Caco-2 (cell line): ENCODE results near the gene MGAM2. TPM values are rescaled to one million over a fixed set of nuclear protein-coding genes. Genes with fewer than 3 reads are reported as not detected.

Experiments used
- BruUV-seq: library from RNA; stranded (reverse); fragments of 400-500 nt; replicated peaks from 2 replicates; lab custom pipeline; 2021; lab: Mats Ljungman, UMichigan
- CTCF ChIA-PET: fragments of 300-600 bp; sonication (Branson Sonifier 250); formaldehyde crosslinking; loops from one replicate; lab custom pipeline; 2022; ENCODE audit warnings: antibody characterized with exemption; lab: Charles Lee
- POLR2A ChIA-PET: fragments of 300-600 bp; sonication (Branson Sonifier 250); formaldehyde crosslinking; loops from one replicate; lab custom pipeline; 2022; ENCODE audit warnings: antibody characterized with exemption; lab: Charles Lee
- DNase-seq, 2 experiments: peaks; one replicate each; pipeline versions ENCODE4 v3.0.0 to v3.0.0-alpha.2; 2020 to 2022
- H3K27me3 ChIP-seq: replicated peaks from 2 replicates; pipeline ENCODE4 v1.6.0; 2011; ENCODE audit warnings: low read length; ENCODE audit not compliant: control insufficient read depth, insufficient read depth
- H3K36me3 ChIP-seq: 2 replicates; pipeline ENCODE4 v1.5.1; 2011; ENCODE audit warnings: low read length; ENCODE audit not compliant: control insufficient read depth, insufficient read depth
- H3K4me1 ChIP-seq: fragments of 250-450 bp; sonication (Bioruptor Pico); 2 replicates; pipeline ENCODE4 v1.5.1; 2020; ENCODE audit warnings: mild to moderate bottlenecking
- H3K4me3 ChIP-seq: 2 replicates; pipeline ENCODE4 v1.5.1; 2011; ENCODE audit warnings: low read depth, mild to moderate bottlenecking, control low read depth, low read length
- H3K9me3 ChIP-seq: fragments of 250-450 bp; sonication (Bioruptor Pico); 2 replicates; pipeline ENCODE4 v1.5.1; 2020; ENCODE audit warnings: mild to moderate bottlenecking, moderate library complexity
- H3K27ac Mint-ChIP-seq: one replicate; pipeline ENCODE4 v1.8.0; 2022; ENCODE audit warnings: mixed read lengths; ENCODE audit not compliant: unreplicated experiment
- H3K27me3 Mint-ChIP-seq: one replicate; pipeline ENCODE4 v1.8.0; 2022; ENCODE audit warnings: mixed read lengths; ENCODE audit not compliant: insufficient read depth, unreplicated experiment
- H3K36me3 Mint-ChIP-seq: one replicate; pipeline ENCODE4 v1.8.0; 2022; ENCODE audit warnings: mild to moderate bottlenecking, mixed read lengths; ENCODE audit not compliant: insufficient read depth, unreplicated experiment
- H3K4me1 Mint-ChIP-seq: one replicate; pipeline ENCODE4 v1.8.0; 2022; ENCODE audit warnings: low read depth, mixed read lengths; ENCODE audit not compliant: unreplicated experiment
- H3K4me3 Mint-ChIP-seq: one replicate; pipeline ENCODE4 v1.8.0; 2022; ENCODE audit warnings: mild to moderate bottlenecking, moderate library complexity, mixed read lengths; ENCODE audit not compliant: unreplicated experiment
- H3K9me3 Mint-ChIP-seq: one replicate; pipeline ENCODE4 v1.8.0; 2022; ENCODE audit warnings: mixed read lengths; ENCODE audit not compliant: unreplicated experiment
- CTCF ChIP-seq, 2 experiments: fragments of 200-600 bp in 1 of 2; IDR thresholded peaks; 1 replicate in 1 of 2; 2 replicates in 1 of 2; pipeline versions ENCODE4 v1.5.1 to v1.8.0; 2011 to 2022; ENCODE audit warnings: antibody characterized with exemption in 1 of 2, control low read depth in 1 of 2, inconsistent platforms in 1 of 2, low read depth in 1 of 2, low read length in 1 of 2, mild to moderate bottlenecking in 1 of 2, moderate library complexity in 1 of 2; ENCODE audit not compliant: insufficient read depth in 1 of 2, severe bottlenecking in 1 of 2, unreplicated experiment in 1 of 2
- intact Hi-C: fragments of 100-400 bp; cut with micrococcal nuclease; formaldehyde crosslinking; loops from one replicate; pipeline ENCODE4 v1.10.0; 2022; ENCODE audit not compliant: unreplicated experiment
- total RNA-seq: library from RNA; stranded (reverse); gene quantifications from 2 replicates; pipeline ENCODE4 v1.2.3, GENCODE V29; 2022

The MGAM2 gene
- total RNA-seq, 1 experiment from 2014 or later = 0.70 TPM

- no peaks in the 10 kb centered on the region for H3K36me3 Mint-ChIP-seq
- H3K27me3 Mint-ChIP-seq = peaks cover 6% of the 10 kb centered on the region
- ChIA-PET CTCF (no interaction called here), POLR2A (no interaction called here)
- Histone ChIP-seq H3K27me3 (no peaks in the 10 kb centered on the region), H3K4me1 (no peaks in the 10 kb centered on the region), H3K9me3 (no peaks in the 10 kb centered on the region), H3K4me3 (no peak overlapping the region), H3K36me3 (no peaks in the 10 kb centered on the region)
- H3K9me3 Mint-ChIP-seq = no peaks in the 10 kb centered on the region
- no peak overlapping the region for H3K27ac Mint-ChIP-seq
- H3K4me3 Mint-ChIP-seq = no peak overlapping the region
- no peak for TF ChIP-seq CTCF (IDR thresholded peaks at IDR 0.05; ENCODE audit: insufficient read depth in 1 of 2, low read depth in 1 of 2, low read length in 1 of 2, severe bottlenecking in 1 of 2, unreplicated experiment in 1 of 2)
- DNase-seq = no peak
- no peaks in the 10 kb centered on the region for H3K4me1 Mint-ChIP-seq
- intact Hi-C loops = no loop called here
- BruUV-seq = no TSS peak
Observed at GRCh38 chr7:142228537-142229104, 117.1 kb downstream of the MGAM2 start.

GRCh38 chr7:142231716-142232115 is 120.2 kb downstream of the MGAM2 start:
- ChIA-PET POLR2A (no interaction called here), CTCF (interaction anchor here (0.7 kb wide), 1 partner anchor 572 kb away, joined by 6 read pairs; no protein-coding TSS in a partner anchor)
- peak; percentile 24 to 62 for TF ChIP-seq CTCF (IDR thresholded peaks at IDR 0.05; ENCODE audit: insufficient read depth in 1 of 2, low read depth in 1 of 2, low read length in 1 of 2, severe bottlenecking in 1 of 2, unreplicated experiment in 1 of 2)
- Histone ChIP-seq H3K9me3 (no peaks in the 10 kb centered on the region), H3K4me3 (no peak overlapping the region), H3K36me3 (no peaks in the 10 kb centered on the region), H3K4me1 (no peaks in the 10 kb centered on the region), H3K27me3 (no peaks in the 10 kb centered on the region; the same call in 1 of the 2 replicates)
- Mint-ChIP-seq H3K4me1 (no peaks in the 10 kb centered on the region), H3K9me3 (no peaks in the 10 kb centered on the region), H3K27me3 (peaks cover 11% of the 10 kb centered on the region), H3K36me3 (no peaks in the 10 kb centered on the region), H3K27ac (no peak overlapping the region), H3K4me3 (no peak overlapping the region)
- peak; percentile 52 to 57 for DNase-seq
- BruUV-seq = no TSS peak
- intact Hi-C loops = no loop called here

- POLR2A ChIA-PET = no interaction called here
- Mint-ChIP-seq H3K27me3 (peaks cover 42% of the 10 kb centered on the region), H3K4me1 (no peaks in the 10 kb centered on the region), H3K27ac (no peak overlapping the region), H3K36me3 (no peaks in the 10 kb centered on the region), H3K4me3 (no peak overlapping the region), H3K9me3 (no peaks in the 10 kb centered on the region)
- CTCF ChIA-PET = no interaction called here
- no peak for DNase-seq
- intact Hi-C loops = no loop called here
- BruUV-seq = no TSS peak
- no peaks in the 10 kb centered on the region for H3K4me1 ChIP-seq
- TF ChIP-seq CTCF (IDR thresholded peaks at IDR 0.05; ENCODE audit: insufficient read depth in 1 of 2, low read depth in 1 of 2, low read length in 1 of 2, severe bottlenecking in 1 of 2, unreplicated experiment in 1 of 2) = no peak
- no peak overlapping the region for H3K4me3 ChIP-seq
- H3K27me3 ChIP-seq = peaks cover 2% of the 10 kb centered on the region
- no peaks in the 10 kb centered on the region for H3K36me3 ChIP-seq
- no peaks in the 10 kb centered on the region for H3K9me3 ChIP-seq
Observed at GRCh38 chr7:142240546-142240945, 129.0 kb downstream of the MGAM2 start.
